GM19023 (cell line): Measurements from ENCODE around the gene OR10V1.
"Not testable (repeated sequence)": the region's sequence is repeated elsewhere in the genome, so short reads cannot be mapped to it uniquely, and the experiment has no call there.

ENCODE experiments used
- ATAC-seq: cut with Tn5 transposase; IDR thresholded peaks from one replicate; pipeline ENCODE4 v1.9.1; 2021; ENCODE audit warnings: mild to moderate bottlenecking, moderate library complexity; ENCODE audit not compliant: unreplicated experiment

Gene OR10V1

DNA sequence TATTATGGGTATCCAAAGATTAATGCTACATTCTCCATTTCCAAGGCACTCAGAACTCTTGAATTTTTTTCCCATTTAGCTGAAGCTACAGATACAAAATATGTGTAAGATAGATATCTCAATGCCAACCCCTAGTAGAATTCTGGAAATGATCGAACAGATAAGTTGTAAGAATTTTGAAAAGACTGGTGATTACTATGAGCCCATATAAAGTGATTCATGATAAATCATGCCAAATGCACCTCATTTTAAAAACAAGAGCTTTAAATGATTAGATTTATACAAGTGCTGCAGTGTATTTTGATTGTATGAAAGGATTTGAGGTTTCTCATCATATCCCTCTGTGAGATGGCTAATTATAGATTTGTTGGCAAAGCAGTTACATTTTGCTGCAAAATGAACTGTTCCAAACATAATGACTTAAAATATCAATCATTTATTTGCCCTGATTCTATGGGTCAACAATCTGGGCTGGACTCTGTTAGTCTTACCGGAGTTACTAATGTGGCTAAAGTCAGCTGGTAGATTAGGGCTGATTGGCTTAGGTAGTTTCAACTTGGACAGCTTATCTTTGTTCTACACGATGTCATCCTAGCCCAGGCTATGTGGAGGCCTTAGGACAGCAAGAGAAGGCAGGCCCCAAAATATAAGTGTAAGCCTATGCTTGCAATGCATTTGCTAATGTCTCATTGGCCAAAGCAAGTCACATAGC, 3.4 kb downstream of the OR10V1 start:
- ATAC-seq, result no peak

DNA sequence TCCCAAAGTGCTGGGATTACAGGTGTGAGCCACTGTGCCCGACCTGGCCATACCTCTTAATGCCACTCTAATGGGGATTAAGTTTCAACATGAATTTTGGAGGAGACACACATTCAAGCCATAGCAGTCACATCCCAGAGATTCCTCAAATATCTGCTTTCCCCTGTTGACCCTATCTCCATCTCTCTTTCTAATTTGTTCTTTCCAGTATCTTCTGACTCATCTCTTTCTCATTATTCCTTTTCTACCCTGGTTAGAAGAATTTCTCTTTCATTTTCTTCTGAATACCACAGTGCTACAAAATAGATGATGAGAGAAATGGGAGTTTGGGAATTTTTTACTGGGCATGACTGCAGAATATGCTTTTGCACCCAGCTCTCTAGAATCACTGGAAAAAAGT, 5.1 kb downstream of the OR10V1 start:
- no peak for ATAC-seq

DNA sequence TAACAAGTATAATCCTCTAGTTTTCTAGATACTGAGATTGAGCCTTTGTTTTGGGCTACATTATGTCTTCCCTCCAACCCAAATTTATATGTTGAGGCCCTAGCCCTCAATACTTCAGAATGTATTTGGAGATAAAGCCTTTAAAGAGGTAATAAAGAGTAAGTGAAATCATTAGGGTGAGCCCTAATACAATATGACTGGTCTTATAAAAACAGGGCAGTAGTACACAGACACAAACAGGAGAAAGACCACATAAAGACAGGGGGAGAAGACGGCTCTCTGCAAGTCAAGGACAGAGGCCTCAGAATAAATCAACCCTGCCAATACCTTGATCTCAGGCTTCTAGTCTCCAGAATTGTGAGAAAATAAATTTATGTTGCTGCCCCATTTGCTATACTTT, 6.3 kb downstream of the OR10V1 start:
- no peak for ATAC-seq

GRCh38 chr11:59706518-59707285, 6.9 kb downstream of the OR10V1 start:
- no peak for ATAC-seq

DNA sequence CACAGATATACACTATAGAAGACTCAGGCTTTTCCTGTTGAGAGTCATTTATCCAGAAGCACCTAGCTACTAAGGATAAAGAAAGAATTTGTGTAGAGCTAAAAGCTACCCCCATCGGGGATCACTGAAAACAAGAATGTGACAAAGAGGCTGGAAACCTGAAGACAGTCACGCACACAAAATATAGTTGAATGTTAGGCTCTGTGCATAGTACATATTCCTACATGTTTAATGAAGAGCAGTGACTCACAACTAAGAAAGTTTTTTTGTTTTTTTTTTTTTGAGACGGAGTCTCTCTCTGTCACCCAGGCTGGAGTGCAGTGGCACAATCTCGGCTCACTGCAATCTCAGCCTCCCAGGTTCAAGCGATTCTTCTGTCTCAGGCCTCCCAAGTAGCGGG, 8.4 kb downstream of the OR10V1 start:
- no peak for ATAC-seq

- not testable (repeated sequence) for ATAC-seq
These were observed 10.1 kb downstream of the OR10V1 start for GRCh38 chr11:59703515-59703914.

GRCh38 chr11:59700157-59700556, 13.5 kb downstream of the OR10V1 start:
- ATAC-seq, result not testable (repeated sequence)

GRCh38 chr11:59698506-59698905, 15.1 kb downstream of the OR10V1 start:
- ATAC-seq, result no peak

DNA sequence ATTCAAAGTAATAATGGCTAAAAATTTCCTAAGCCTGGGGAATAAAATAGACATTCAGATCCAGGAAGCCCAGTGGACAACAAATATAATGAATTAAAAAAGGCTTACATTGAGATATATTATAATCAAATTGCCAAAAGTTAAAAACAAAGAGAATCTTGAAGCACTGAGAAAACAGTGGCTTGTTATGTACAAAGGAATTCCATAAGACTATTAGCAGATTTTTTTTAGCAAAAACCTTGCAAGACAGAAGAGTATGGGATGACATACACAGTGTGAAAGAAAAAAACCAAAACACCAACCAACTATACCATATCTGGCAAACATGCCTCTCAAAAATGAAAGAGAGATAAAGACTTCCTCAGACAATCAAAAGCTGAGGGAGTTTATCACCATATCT, 20.7 kb downstream of the OR10V1 start:
- ATAC-seq, result no peak

DNA sequence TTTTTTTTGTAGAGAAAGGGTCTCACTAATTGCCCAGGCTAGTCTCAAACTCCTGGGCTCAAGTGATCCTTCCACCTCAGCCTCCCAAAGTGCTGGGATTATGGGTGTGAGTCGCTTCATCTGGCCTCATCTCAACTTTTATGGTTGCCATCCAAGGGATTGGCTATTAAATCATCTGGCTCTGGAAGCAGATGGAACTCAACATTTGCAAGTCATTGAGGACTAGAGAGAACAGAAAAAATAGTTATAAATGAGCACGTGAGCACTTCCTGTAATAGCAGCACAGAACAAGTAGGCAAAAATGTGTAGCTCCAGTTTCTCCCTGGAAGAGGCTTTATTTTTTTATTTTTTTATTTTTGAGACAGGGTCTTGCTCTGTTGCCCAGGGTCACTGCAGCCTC, 22.5 kb downstream of the OR10V1 start:
- ATAC-seq, result no peak

GRCh38 chr11:59689015-59689414, 24.6 kb downstream of the OR10V1 start:
- ATAC-seq, result no peak

GRCh38 chr11:59681260-59681725, 32.4 kb downstream of the OR10V1 start:
- ATAC-seq, result not testable (repeated sequence)

- ATAC-seq, result peak; percentile 93
These were observed 33.1 kb downstream of the OR10V1 start for GRCh38 chr11:59680287-59681154.

DNA sequence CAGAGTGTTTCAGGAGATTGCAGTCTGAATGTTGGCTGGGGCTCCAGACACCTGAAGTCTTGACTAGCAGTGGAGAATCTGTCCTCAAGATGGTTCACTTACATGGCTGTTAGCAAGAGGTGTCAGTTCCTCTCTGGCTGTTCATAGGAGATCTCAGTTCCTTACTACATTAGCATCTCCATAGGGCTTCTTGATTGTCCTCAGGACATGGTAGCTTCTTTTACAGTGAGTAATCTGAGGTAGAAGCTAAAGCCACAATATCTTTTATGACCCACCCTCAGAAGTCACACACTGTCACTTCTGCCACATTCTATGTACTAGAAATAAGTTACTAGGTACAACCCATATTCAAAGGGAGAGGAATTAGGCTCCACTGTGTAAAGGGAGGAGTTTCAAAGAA, 34.3 kb downstream of the OR10V1 start:
- ATAC-seq, result no peak

GRCh38 chr11:59678813-59679165, 34.9 kb downstream of the OR10V1 start:
- ATAC-seq, result no peak

DNA sequence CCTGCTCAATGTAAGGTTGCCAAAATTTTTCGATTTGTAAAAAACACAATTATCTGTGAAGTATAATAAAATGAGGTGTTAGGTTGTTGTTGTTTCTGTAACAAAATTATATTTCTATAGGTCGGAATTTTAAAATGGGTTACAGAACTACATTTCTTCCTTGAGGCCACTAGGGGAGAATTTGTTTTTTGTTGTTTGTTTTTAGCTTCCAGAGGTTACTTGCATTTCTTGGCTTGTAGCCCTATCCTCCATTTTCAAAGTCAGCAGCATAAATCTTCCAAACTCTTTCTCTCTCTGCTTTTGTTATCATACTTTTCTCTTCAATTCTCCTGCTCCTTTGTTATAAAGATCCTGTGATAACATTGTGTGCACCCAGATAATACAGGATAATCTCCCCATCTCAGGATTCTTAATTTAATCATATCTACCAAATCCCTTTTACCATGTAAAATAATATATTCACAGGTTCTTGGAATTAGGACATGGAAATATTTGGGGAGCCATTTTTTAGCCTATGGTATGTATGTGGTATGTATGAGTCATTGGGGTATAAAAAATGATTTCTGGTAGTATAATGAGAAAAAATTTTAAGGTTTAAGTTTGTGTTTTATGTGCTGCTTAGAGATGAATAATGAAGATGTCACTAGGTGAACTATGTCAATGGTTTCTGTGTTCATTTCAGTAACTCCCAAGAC, 35.4 kb downstream of the OR10V1 start:
- no peak for ATAC-seq

DNA sequence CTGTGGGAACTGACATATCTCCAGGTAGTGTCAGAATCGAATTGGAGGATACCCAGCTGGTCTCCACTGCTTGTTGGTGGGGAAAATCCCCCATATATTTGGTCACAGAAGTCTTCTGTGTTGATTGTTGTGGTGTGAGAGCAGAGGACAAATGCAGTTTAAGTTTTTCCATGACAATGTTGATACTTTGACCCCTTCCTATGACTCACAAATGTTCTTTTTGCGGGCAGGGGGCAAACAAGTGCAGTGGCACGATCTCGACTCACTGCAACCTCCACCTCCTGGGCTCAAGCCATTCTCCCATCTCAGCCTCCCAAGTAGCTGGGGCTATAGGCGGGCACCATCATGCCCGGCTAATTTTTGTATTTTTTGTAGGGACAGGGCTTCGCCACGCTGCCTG, 37.4 kb downstream of the OR10V1 start:
- no peak for ATAC-seq

DNA sequence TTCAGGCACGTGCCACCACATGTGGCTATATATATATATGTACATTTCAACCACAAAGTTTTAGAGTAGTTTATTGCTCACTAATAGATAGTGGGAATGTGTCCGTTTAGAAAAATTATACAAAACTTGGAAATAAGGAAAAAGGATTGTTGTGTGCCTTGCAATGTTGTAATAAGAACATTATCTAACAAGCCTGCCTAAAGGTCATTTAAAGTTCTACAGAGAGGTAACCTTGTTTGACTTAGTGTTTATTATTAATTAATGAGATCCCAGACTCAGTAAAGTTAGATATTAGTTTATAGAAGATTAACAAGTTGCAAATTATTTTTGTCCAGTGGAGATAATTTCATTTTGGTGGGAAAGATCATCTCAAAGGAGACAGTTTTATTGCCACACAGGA, 39.4 kb downstream of the OR10V1 start:
- no peak for ATAC-seq

DNA sequence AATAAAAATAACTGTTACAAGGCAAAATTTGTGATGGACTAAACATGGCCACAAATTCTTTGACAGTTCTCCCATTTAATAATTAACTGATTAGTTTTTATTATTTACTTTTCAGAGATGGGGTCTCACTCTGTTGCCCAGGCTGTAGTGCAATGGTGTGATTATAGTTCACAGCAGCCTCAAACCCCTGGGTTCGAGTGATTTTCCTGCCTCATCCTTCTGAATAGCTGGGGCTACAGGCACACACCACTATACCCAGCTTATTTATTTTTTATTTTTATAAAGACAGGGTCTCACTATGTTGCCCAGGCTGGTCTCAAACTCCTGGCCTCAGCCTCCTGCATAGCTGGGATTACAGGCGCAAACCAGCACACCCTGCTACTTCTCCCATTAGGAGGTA, 40.4 kb downstream of the OR10V1 start:
- no peak for ATAC-seq

- ATAC-seq, result no peak
These were observed 42.2 kb downstream of the OR10V1 start for GRCh38 chr11:59671471-59671870.

DNA sequence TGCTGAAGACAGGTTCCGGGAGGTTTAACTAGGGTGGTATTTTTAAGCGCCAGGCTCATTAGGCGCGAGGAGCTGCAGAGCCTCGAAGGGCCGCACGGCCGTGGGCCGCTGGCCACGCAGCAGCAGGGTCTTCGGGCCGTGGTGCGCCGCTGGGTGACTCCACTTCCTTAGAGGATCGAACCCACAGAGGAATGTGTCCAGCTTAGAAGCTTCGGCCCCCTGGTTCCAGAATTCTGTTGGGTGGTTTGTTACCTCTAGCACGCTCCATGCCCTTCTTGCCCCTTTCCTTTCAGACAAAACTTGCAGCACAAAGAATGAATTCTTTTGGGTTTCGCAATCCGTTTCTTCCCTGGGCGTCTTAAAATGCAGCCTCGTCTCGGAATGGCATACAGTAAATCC, 44.0 kb downstream of the OR10V1 start:
- ATAC-seq, result no peak
